ENCODE measurements around the gene INTS3. TPM values are rescaled to one million over a fixed set of nuclear protein-coding genes. Genes with fewer than 3 reads are reported as not detected.

INTS3 gene
- total RNA-seq, 1 donor from 2014 or later: 77.3 TPM

DNA sequence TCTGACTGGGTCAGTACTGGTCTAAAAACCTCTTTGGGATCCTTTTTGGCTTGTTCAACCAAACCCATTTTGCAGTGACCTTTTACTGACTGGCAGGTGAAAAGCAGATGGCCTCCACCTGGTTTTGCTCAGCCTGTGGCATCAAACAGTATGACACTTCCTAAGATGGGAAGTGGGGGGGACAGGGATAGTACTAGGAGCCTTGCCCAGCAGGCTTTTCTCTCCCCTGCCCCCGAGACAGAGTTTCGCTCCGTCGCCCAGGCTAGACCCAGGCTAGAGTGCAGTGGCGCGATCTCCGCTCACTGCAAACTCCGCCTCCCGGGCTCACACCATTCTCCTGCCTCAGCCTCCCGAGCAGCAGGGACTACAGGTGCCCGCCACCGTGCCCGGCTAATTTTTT is 18.3 kb downstream of the INTS3 start:
- peaks cover 77% of the 10 kb centered on the region for H3K36me3 ChIP-seq

DNA sequence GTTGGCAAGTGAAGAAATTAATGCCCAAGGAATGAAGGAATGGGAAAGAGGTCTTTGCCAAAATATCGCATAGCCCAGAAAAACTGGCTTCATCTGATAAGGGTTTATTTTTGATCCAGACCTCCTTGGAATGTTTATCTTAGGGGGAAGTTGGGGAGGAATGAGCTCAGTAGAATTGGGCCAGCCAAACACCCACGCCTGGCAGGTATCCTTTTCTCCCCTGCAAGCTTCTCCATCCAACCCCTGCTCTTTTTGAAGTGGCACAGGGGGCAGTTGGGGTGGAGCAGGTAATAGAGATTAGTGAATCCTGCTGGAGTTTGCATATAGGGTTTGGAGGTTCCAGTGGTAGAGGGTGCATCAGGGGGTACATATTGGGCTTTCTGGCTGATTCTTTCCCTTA is 21.1 kb downstream of the INTS3 start:
- intact Hi-C loops (cut with DNase I): no loop called here
- Histone ChIP-seq H3K4me1 (peaks cover 43% of the 10 kb centered on the region), H3K27ac (no peak overlapping the region), H3K9me3 (no peaks in the 10 kb centered on the region), H3K36me3 (peaks cover 85% of the 10 kb centered on the region), H3K27me3 (ENCODE audit: low read depth) (no peaks in the 10 kb centered on the region), H3K4me3 (no peak overlapping the region)
- DNase-seq (no peak), ATAC-seq (no peak)
- TF ChIP-seq, protein P1, sequence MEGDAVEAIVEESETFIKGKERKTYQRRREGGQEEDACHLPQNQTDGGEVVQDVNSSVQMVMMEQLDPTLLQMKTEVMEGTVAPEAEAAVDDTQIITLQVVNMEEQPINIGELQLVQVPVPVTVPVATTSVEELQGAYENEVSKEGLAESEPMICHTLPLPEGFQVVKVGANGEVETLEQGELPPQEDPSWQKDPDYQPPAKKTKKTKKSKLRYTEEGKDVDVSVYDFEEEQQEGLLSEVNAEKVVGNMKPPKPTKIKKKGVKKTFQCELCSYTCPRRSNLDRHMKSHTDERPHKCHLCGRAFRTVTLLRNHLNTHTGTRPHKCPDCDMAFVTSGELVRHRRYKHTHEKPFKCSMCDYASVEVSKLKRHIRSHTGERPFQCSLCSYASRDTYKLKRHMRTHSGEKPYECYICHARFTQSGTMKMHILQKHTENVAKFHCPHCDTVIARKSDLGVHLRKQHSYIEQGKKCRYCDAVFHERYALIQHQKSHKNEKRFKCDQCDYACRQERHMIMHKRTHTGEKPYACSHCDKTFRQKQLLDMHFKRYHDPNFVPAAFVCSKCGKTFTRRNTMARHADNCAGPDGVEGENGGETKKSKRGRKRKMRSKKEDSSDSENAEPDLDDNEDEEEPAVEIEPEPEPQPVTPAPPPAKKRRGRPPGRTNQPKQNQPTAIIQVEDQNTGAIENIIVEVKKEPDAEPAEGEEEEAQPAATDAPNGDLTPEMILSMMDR (IDR thresholded peaks at IDR 0.05): no peak

More for the DNA sequence above, 18.3 kb downstream of the INTS3 start:
- no peaks in the 10 kb centered on the region for H3K9me3 ChIP-seq
- no peak overlapping the region for H3K27ac ChIP-seq
- TF ChIP-seq, protein P1 (IDR thresholded peaks at IDR 0.05): no peak
- ATAC-seq: no peak
- H3K27me3 ChIP-seq (ENCODE audit: low read depth): no peaks in the 10 kb centered on the region
- H3K4me1 ChIP-seq: peaks cover 47% of the 10 kb centered on the region
- intact Hi-C loops (cut with DNase I): no loop called here
- H3K4me3 ChIP-seq: no peak overlapping the region
- DNase-seq: no peak

DNA sequence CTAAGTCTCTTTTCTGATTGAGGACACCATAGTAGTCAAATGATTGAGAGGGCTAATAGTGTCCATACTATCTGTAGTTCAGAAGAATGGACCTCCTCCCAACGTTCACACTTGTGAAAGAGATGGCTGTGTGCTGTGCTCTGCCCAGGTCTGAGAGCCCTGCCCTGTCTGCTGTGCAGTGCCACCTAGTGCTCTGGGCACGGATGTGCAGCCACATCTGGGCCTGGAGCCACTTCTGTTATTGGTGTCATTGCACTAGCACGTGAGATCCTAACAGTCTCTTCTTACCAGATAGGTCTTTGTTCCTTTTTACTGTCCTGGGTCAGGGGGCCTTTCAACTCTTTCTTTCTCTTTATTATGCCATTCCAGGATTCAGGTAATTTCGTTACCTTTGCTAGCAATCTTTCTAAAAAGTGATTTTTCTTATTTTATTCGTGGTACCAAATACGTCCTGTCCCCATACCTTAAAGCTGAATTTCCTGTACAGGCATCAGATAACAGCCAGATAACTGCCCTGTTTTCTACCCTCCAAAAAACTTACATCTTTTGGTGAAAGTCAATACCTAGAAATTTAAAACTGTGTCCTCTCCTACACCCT is 21.7 kb downstream of the INTS3 start:
- DNase-seq (peak; percentile 89), ATAC-seq (peak; percentile 94 to 96)
- H3K36me3 ChIP-seq: peaks cover 85% of the 10 kb centered on the region
- H3K9me3 ChIP-seq: no peaks in the 10 kb centered on the region
- intact Hi-C loops (cut with DNase I): no loop called here
- H3K27me3 ChIP-seq (ENCODE audit: low read depth): no peaks in the 10 kb centered on the region
- H3K4me1 ChIP-seq: peaks cover 43% of the 10 kb centered on the region
- TF ChIP-seq, protein P1 (IDR thresholded peaks at IDR 0.05): peak; percentile 93
- peak overlapping the region; percentile 74 for H3K27ac ChIP-seq
- no peak overlapping the region for H3K4me3 ChIP-seq

DNA sequence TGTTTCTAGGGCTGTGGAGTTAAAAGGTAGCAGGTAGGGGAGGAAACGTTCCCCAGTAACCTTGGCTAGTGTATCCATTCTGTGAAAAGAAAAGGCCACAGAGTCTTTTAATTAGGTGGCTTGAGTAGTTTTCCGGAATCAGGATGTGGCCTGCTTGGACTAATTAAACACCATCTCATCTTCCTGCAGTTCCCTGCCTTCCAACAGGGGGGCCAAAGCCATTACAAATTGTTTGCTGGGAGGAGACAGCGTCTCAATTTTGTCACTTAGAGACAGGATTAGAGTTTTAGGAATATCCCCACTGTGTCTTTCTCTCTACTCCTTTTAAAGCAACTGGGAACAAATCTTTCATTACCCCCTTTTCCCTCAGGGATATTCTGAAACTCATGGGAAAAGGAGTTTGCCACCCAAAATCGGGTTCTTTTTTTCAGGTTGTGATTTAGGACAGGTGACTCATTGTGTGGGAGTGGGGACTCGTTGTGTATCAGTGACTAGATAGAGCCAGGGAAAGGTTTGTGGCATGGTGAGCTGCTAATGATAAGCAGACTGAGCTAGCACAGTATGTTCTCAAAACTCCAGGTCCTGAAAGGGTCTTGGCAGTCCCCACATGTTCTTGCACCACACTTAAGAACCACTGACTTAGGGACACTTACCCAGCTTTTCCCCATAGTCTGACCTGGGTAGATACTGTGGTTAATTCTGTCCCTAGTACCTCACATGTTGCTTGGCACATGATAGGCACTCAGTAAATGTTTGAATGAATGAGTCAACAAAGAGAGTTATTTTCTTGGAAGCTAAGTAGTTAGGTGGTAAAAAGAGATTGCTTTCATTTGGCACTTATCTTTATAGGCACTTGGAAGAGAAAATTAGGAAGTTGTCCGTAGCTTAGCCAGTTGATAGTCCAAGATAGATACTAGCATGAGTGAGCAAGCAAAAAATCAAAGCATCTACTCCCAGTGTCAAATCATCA is 22.5 kb downstream of the INTS3 start:
- Histone ChIP-seq H3K27me3 (ENCODE audit: low read depth) (no peaks in the 10 kb centered on the region), H3K4me1 (peaks cover 43% of the 10 kb centered on the region), H3K9me3 (no peaks in the 10 kb centered on the region), H3K36me3 (peaks cover 85% of the 10 kb centered on the region), H3K4me3 (no peak overlapping the region), H3K27ac (peak overlapping the region; percentile 74)
- no peak for DNase-seq
- intact Hi-C loops (cut with DNase I): no loop called here
- peak; percentile 85 to 87 for ATAC-seq
- TF ChIP-seq, protein P1 (IDR thresholded peaks at IDR 0.05): no peak

DNA sequence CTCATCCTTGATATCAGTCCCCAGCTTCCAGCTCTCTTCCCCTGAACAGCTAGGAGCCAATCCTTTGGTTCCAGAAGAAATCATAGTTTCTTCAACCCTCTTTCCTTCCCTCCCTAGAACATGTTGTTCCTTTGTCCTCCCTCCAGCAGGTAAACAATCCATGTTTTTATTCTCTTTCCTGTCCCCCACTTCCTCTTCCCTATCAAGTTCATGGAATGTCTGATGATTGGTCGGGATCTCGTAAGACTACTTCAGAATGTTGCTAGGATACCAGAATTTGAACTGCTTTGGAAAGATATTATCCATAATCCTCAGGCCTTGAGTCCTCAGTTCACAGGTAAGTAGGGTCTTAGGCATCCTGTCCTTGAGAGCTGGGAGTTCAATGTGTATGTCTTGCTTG is 24.2 kb downstream of the INTS3 start:
- Histone ChIP-seq H3K27me3 (ENCODE audit: low read depth) (no peaks in the 10 kb centered on the region), H3K36me3 (peaks cover 85% of the 10 kb centered on the region), H3K27ac (peak overlapping the region; percentile 74), H3K4me3 (no peak overlapping the region), H3K9me3 (no peaks in the 10 kb centered on the region), H3K4me1 (peaks cover 43% of the 10 kb centered on the region)
- TF ChIP-seq, protein P1 (IDR thresholded peaks at IDR 0.05): no peak
- ATAC-seq (peak in 1 of 2 donors; percentile 22), DNase-seq (no peak)
- intact Hi-C loops (cut with DNase I): no loop called here
